HG03175 (cell line): Measurements from ENCODE around the gene IMPACT.
A peak's percentile ranks its signal among the peaks of the same experiment; 100 is the strongest.

Source experiments
- ATAC-seq: cut with Tn5 transposase; IDR thresholded peaks from one replicate; pipeline ENCODE4 v1.9.1; 2021; ENCODE audit warnings: mild to moderate bottlenecking, moderate library complexity; ENCODE audit not compliant: unreplicated experiment

The IMPACT gene

GRCh38 chr18:24474406-24474805 is 47.9 kb downstream of the IMPACT start:
- ATAC-seq = no peak

- ATAC-seq = no peak
Observed at GRCh38 chr18:24475926-24476589, 49.6 kb downstream of the IMPACT start.

GRCh38 chr18:24479371-24479770 is 52.9 kb downstream of the IMPACT start:
- no peak for ATAC-seq

GRCh38 chr18:24482821-24483220 is 56.4 kb downstream of the IMPACT start:
- ATAC-seq = no peak

GRCh38 chr18:24485681-24486080 is 59.2 kb downstream of the IMPACT start:
- ATAC-seq = no peak

GRCh38 chr18:24486684-24487083 is 60.2 kb downstream of the IMPACT start:
- ATAC-seq = no peak

- no peak for ATAC-seq
Observed at GRCh38 chr18:24488824-24489493, 62.5 kb downstream of the IMPACT start.

GRCh38 chr18:24490539-24490938 is 64.1 kb downstream of the IMPACT start:
- ATAC-seq = no peak

- peak; percentile 92 for ATAC-seq
Observed at GRCh38 chr18:24491927-24492834, 65.7 kb downstream of the IMPACT start.

- ATAC-seq = no peak
Observed at GRCh38 chr18:24494586-24494985, 68.1 kb downstream of the IMPACT start.

GRCh38 chr18:24497031-24497754 is 70.7 kb downstream of the IMPACT start:
- ATAC-seq = no peak

- ATAC-seq = no peak
Observed at GRCh38 chr18:24499814-24500213, 73.3 kb downstream of the IMPACT start.

- no peak for ATAC-seq
Observed at GRCh38 chr18:24500217-24500616, 73.7 kb downstream of the IMPACT start.

- ATAC-seq = no peak
Observed at GRCh38 chr18:24500766-24501165, 74.3 kb downstream of the IMPACT start.

- no peak for ATAC-seq
Observed at GRCh38 chr18:24502667-24503523, 76.4 kb downstream of the IMPACT start.
